ENCODE measurements around the gene PEX14. TPM values are rescaled to one million over a fixed set of nuclear protein-coding genes. Genes with fewer than 3 reads are reported as not detected.

Gene PEX14
- total and polyA plus RNA-seq, 9 of the 15 experiments (the other 6 are each of a cell fraction or from before 2014, with no cell fraction given): 2.6 to 45.7 (median 22.7) TPM

DNA sequence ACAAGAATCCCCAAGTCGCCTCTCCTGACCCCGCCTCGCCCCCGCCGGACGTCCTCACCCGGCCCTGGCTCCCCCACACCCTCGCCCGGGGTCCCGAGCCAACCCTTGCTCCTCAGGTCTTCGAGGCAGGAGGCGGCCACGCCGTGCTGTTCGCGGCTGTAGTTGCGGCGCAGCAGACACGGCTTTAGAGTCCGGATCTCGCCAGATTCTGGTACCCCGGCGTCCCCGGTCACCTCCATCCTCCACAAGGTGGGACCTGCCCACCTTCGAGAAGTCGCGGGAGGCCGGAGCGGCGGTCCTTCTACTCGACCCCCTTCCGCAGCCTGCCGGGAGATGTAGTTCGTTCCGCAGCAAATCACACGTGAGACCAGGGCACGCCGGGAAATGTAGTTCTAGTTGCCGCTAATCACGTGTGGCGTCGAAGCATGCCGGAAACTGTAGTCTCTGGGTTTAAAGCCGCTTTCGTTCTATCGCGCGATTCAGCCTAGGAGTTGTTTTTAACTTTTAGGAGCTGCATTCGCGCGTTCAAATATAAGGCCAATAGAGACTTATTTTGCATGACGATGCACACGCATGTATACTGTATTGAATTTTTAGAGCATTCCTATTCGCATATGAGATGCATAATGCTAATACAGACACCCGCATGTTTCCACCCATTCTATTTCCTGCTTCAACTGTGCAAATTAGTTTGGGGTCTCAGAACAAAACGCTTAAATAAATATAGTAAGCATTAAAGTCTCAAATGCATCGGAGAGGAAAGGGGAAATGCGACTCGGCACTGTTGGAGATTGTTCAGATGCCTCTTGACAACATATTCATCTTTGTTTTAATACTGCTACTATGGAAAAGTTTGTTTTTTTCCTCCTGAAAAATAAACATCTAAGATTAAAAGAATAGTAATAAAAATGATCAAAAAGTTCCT lies 2.3 kb upstream of the PEX14 start, which contains the start of gene DFFA (continued):
- TF ChIP-seq ZNF12 (CRISPR knock-in tag; IDR thresholded peaks at IDR 0.05) (no peak), PHB (CRISPR knock-in tag; IDR thresholded peaks at IDR 0.05) (no peak), NFYB (IDR thresholded peaks at IDR 0.05; ENCODE audit: extremely low read depth, insufficient read length) (peak; percentile 20), PTBP1 (IDR thresholded peaks at IDR 0.05; ENCODE audit: low read depth, low read length) (no peak), TAF9B (IDR thresholded peaks at IDR 0.05; ENCODE audit: partially characterized antibody) (peak; percentile 63), ASH1L (IDR thresholded peaks at IDR 0.05; ENCODE audit: borderline replicate concordance, low read depth, partially characterized antibody) (peak; percentile 75), MTF1 (CRISPR knock-in tag; IDR thresholded peaks at IDR 0.05; ENCODE audit: borderline replicate concordance) (no peak)
- TF ChIP-seq, protein P1, sequence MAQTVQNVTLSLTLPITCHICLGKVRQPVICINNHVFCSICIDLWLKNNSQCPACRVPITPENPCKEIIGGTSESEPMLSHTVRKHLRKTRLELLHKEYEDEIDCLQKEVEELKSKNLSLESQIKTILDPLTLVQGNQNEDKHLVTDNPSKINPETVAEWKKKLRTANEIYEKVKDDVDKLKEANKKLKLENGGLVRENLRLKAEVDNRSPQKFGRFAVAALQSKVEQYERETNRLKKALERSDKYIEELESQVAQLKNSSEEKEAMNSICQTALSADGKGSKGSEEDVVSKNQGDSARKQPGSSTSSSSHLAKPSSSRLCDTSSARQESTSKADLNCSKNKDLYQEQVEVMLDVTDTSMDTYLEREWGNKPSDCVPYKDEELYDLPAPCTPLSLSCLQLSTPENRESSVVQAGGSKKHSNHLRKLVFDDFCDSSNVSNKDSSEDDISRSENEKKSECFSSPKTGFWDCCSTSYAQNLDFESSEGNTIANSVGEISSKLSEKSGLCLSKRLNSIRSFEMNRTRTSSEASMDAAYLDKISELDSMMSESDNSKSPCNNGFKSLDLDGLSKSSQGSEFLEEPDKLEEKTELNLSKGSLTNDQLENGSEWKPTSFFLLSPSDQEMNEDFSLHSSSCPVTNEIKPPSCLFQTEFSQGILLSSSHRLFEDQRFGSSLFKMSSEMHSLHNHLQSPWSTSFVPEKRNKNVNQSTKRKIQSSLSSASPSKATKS (CRISPR knock-in tag; IDR thresholded peaks at IDR 0.05): no peak
- TF ChIP-seq, protein P2, sequence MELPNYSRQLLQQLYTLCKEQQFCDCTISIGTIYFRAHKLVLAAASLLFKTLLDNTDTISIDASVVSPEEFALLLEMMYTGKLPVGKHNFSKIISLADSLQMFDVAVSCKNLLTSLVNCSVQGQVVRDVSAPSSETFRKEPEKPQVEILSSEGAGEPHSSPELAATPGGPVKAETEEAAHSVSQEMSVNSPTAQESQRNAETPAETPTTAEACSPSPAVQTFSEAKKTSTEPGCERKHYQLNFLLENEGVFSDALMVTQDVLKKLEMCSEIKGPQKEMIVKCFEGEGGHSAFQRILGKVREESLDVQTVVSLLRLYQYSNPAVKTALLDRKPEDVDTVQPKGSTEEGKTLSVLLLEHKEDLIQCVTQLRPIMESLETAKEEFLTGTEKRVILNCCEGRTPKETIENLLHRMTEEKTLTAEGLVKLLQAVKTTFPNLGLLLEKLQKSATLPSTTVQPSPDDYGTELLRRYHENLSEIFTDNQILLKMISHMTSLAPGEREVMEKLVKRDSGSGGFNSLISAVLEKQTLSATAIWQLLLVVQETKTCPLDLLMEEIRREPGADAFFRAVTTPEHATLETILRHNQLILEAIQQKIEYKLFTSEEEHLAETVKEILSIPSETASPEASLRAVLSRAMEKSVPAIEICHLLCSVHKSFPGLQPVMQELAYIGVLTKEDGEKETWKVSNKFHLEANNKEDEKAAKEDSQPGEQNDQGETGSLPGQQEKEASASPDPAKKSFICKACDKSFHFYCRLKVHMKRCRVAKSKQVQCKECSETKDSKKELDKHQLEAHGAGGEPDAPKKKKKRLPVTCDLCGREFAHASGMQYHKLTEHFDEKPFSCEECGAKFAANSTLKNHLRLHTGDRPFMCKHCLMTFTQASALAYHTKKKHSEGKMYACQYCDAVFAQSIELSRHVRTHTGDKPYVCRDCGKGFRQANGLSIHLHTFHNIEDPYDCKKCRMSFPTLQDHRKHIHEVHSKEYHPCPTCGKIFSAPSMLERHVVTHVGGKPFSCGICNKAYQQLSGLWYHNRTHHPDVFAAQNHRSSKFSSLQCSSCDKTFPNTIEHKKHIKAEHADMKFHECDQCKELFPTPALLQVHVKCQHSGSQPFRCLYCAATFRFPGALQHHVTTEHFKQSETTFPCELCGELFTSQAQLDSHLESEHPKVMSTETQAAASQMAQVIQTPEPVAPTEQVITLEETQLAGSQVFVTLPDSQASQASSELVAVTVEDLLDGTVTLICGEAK (IDR thresholded peaks at IDR 0.05): peak; percentile 81
- TF ChIP-seq, protein P2 (CRISPR knock-in tag; IDR thresholded peaks at IDR 0.05): no peak
- TF ChIP-seq, protein P3, sequence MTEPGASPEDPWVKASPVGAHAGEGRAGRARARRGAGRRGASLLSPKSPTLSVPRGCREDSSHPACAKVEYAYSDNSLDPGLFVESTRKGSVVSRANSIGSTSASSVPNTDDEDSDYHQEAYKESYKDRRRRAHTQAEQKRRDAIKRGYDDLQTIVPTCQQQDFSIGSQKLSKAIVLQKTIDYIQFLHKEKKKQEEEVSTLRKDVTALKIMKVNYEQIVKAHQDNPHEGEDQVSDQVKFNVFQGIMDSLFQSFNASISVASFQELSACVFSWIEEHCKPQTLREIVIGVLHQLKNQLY (CRISPR knock-in tag; conservative IDR thresholded peaks at IDR 0.05): no peak
- TF ChIP-seq, protein P4, sequence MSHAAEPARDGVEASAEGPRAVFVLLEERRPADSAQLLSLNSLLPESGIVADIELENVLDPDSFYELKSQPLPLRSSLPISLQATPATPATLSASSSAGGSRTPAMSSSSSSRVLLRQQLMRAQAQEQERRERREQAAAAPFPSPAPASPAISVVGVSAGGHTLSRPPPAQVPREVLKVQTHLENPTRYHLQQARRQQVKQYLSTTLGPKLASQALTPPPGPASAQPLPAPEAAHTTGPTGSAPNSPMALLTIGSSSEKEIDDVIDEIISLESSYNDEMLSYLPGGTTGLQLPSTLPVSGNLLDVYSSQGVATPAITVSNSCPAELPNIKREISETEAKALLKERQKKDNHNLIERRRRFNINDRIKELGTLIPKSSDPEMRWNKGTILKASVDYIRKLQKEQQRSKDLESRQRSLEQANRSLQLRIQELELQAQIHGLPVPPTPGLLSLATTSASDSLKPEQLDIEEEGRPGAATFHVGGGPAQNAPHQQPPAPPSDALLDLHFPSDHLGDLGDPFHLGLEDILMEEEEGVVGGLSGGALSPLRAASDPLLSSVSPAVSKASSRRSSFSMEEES (CRISPR knock-in tag; IDR thresholded peaks at IDR 0.05): peak; percentile 78
